HAP-1 (cell line): ENCODE results near the gene PABPN1.
"Not testable (repeated sequence)": the region's sequence is repeated elsewhere in the genome, so short reads cannot be mapped to it uniquely, and the experiment has no call there.

Source experiments
- DNase-seq, 2 experiments: peaks; one replicate each; pipeline ENCODE4 v3.0.0-alpha.2; 2016 to 2020; ENCODE audit warnings: low spot score in 2 of 2
- H3K27me3 ChIP-seq: fragments of 250-450 bp; sonication (Bioruptor Pico); 2 replicates; pipeline ENCODE4 v1.5.1; 2020; ENCODE audit warnings: low read depth, mild to moderate bottlenecking, moderate library complexity
- H3K36me3 ChIP-seq: fragments of 250-450 bp; sonication (Bioruptor Pico); replicated peaks from 2 replicates; pipeline ENCODE4 v1.5.1; 2020; ENCODE audit warnings: mild to moderate bottlenecking
- H3K4me1 ChIP-seq: fragments of 250-450 bp; sonication (Bioruptor Pico); 2 replicates; pipeline ENCODE4 v1.5.1; 2020; ENCODE audit warnings: mild to moderate bottlenecking
- H3K4me3 ChIP-seq: fragments of 250-450 bp; sonication (Bioruptor Pico); 2 replicates; pipeline ENCODE4 v1.5.1; 2020; ENCODE audit warnings: mild to moderate bottlenecking, moderate library complexity
- H3K9me3 ChIP-seq: fragments of 250-450 bp; sonication (Bioruptor Pico); 2 replicates; pipeline ENCODE4 v1.5.1; 2020; ENCODE audit warnings: mild to moderate bottlenecking, moderate library complexity
- in situ Hi-C: fragments of 300-500 bp; cut with MboI; formaldehyde crosslinking; loops from 3 replicates; pipeline ENCODE4 v1.14.3; 2020; ENCODE audit warnings: low sequenced_read_pairs, inconsistent platforms, mixed read lengths

The PABPN1 gene

DNA sequence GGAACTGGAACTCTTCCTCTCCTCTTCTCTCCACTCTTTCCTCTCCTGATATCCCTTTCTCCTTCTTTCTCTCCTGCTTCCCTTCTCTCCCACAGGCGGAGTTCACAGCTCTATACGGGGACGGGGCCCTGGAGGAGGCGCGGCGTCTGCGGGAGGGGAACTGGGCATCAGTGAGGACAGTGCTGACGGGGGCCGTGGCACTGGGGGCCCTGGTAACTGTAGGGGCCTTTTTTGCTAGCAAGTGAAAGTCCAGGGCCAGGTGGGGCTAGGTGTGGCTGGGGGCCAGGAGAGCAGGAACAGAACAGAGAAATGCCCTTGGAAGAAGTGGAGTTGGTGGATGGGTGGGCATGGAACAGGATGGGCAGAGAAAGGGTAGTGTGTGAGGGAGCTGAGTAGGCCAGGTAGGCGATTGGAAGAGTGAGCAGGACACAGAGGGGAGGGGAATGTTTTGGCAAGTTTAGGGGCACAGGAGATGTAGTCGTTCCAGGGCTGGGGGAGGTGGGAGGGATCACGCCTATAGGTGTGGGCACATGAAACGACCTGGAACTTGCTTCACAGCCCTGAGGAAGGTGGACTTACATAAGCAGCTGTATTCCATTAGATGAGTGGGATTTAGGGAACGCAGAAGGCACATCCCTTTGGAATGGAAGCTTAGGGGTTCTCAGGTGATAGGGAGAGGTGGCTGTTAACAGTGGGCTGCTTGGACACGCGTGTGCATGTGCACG lies 12.4 kb upstream of the PABPN1 start:
- Histone ChIP-seq H3K9me3 (no peaks in the 10 kb centered on the region), H3K36me3 (peaks cover 34% of the 10 kb centered on the region), H3K27me3 (no peaks in the 10 kb centered on the region), H3K4me1 (peaks cover 11% of the 10 kb centered on the region), H3K4me3 (no peak overlapping the region)
- in situ Hi-C loops = no loop called here
- DNase-seq = no peak

DNA sequence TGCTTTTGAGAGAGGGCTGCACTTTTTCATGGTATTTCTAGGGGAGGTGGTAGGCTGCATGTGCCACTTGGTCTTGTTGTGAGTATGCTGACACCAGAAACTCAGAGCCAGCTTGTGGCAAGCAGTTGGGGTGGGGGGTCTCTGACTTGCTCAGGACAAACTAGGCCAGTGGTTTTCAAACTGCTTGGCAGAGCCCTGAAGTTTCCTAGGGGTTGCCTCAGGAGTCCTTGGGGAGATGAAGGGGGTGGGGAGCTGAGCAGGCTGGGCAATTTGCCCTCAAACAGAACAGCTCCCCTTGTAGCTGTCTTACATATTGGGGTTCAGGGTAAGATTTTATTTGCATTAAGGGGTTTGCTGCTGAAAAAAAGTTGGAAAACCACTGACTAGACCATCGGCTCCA lies 10.7 kb upstream of the PABPN1 start:
- in situ Hi-C loops = no loop called here
- Histone ChIP-seq H3K27me3 (no peaks in the 10 kb centered on the region), H3K4me1 (peaks cover 11% of the 10 kb centered on the region), H3K4me3 (no peak overlapping the region), H3K9me3 (no peaks in the 10 kb centered on the region), H3K36me3 (peaks cover 39% of the 10 kb centered on the region)
- no peak for DNase-seq

DNA sequence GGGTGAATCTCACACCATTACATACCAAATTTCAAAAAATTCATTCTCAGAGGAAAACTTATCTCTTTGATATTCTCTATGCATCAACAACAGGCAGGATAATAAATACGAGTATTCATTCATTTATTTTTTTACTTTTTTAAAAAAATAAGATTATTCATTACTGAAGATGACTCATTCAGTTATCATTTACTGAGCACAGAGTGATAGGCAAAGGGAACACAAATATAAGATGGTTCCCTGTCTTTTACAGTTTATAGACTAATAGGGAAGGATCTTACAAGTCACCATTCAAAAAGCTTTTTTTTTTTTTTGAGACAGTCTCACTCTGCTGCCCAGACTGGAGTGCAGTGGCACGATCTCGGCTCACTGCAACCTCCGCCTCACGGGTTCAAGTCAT lies 5.0 kb upstream of the PABPN1 start:
- Histone ChIP-seq H3K4me3 (no peak overlapping the region), H3K4me1 (peaks cover 12% of the 10 kb centered on the region), H3K9me3 (no peaks in the 10 kb centered on the region), H3K27me3 (no peaks in the 10 kb centered on the region), H3K36me3 (peaks cover 24% of the 10 kb centered on the region)
- in situ Hi-C loops = no loop called here
- no peak for DNase-seq

DNA sequence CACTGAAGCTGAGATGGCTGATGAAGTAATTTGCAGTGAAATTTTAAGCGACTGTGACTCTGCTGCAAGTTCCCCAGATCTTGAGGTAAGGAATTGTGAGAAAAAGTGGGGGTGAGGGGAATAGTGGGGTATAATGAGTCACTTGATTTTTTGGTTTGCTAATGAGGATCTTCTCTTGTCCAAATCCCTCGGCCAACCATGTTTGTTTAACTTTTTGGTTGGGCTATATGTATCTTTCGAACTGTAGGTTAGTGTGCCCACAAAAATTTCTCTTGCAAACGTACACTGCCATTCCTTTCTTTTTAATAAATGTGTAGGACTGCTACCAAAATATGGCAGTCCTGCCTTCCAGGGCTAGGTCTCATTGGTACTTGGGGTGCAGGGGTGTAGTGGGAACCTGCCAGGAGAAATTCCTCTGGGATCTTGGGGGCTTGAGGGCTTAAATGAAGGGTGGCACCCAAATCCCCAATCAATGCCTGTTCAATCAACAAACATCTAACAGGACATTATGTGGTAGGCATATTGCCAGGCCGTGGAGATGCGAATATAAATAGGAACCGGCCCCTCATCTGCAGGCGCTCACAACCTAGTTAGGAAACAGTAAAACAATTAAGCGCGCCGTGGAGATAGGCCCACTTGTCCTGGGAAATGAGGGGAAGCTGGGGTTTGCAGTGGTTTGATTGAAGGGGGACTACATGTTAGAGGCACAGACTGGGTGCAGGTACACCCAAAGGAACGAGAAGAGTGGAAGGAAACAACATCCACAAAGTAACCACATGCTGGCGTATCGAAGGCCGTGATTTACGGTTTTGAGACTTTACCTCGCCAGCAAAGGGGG lies 1.3 kb upstream of the PABPN1 start:
- Histone ChIP-seq H3K36me3 (peaks cover 47% of the 10 kb centered on the region), H3K9me3 (no peaks in the 10 kb centered on the region), H3K4me1 (peaks cover 17% of the 10 kb centered on the region), H3K4me3 (peak overlapping the region; percentile 37), H3K27me3 (no peaks in the 10 kb centered on the region)
- in situ Hi-C loops = loop anchor here (10.0 kb wide), 1 partner anchor 235 kb away; the partner anchor contains the start of genes THTPA and ZFHX2
- no peak for DNase-seq

DNA sequence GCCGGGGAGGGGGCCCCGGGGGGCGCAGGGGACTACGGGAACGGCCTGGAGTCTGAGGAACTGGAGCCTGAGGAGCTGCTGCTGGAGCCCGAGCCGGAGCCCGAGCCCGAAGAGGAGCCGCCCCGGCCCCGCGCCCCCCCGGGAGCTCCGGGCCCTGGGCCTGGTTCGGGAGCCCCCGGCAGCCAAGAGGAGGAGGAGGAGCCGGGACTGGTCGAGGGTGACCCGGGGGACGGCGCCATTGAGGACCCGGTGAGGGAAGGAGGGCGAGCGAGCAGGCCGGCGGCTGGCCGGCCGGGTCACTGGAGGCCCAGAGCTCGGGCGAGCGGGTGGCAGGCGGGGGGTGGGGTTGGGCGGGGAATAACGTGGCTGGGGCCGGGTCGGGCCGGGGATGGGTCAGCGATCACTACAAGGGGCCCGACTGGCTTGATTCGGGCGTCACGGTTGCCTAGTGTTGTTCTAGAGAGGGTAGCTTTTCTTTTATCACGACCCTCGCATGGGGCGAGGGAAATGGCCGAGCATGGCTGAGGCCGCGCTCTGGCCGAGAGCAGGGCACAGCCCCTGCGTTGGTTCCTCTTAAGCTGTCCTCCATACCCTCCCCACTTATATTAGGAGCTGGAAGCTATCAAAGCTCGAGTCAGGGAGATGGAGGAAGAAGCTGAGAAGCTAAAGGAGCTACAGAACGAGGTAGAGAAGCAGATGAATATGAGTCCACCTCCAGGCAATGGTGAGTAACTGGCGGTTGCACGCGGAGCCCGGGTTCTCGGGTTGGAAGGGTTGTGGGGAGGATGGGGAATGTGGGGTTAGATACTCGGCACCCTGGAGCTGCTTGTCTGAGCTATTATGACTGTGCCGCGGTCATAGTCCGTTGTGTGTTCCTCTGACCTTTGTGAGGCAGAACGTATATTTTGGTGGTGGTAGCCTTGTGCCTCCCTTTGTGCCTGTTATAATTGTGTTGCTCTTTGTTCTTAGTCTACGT lies 603 bp downstream of the PABPN1 start:
- Histone ChIP-seq H3K4me1 (peaks cover 17% of the 10 kb centered on the region), H3K36me3 (peaks cover 43% of the 10 kb centered on the region), H3K9me3 (no peaks in the 10 kb centered on the region), H3K4me3 (peak overlapping the region; percentile 88), H3K27me3 (no peaks in the 10 kb centered on the region)
- in situ Hi-C loops = loop anchor here (10.0 kb wide), 1 partner anchor 233 kb away; the partner anchor contains the start of genes THTPA and ZFHX2
- DNase-seq = peak; percentile 30 to 57

DNA sequence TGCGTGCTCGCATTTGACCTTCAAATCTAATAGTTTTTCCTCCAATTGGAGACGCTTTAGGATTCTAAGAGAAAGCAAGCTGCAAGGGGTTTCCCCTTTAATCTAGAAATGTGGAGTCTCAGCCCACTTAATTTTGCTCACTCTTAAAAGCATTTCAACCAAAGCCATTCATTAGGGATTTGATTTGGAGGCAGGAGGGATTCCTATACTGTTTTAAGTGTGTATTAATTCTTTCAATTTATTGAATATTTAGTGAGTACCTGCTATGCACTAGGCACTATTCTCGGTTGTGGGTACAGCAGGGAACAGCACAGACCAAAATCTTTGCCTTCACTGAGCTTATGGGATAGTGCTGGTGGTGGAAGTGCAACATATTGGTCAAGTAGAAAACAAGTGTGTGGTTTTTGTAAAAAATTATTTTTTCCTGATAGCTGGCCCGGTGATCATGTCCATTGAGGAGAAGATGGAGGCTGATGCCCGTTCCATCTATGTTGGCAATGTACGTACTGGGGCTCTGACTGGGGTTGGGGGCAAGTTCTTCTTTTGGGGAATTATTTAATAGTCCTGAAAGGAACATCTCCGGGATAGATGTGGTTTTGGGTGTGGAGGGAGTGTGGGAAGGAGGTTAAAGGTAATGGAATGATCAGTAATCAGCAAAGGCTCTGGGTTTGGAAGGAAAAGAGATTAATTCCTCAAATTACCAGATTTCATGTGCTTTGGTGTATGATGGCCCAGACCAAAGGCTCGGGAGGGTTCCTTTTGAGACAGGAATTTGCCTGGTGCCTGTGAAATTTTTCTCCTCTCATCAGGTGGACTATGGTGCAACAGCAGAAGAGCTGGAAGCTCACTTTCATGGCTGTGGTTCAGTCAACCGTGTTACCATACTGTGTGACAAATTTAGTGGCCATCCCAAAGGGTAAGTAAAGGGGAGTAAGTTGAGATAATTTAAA lies 1.6 kb downstream of the PABPN1 start:
- Histone ChIP-seq H3K27me3 (no peaks in the 10 kb centered on the region), H3K9me3 (no peaks in the 10 kb centered on the region), H3K4me3 (peak overlapping the region; percentile 88), H3K4me1 (peaks cover 17% of the 10 kb centered on the region), H3K36me3 (peaks cover 43% of the 10 kb centered on the region)
- in situ Hi-C loops = loop anchor here (10.0 kb wide), 1 partner anchor 232 kb away; the partner anchor contains the start of genes THTPA and ZFHX2
- DNase-seq = no peak

DNA sequence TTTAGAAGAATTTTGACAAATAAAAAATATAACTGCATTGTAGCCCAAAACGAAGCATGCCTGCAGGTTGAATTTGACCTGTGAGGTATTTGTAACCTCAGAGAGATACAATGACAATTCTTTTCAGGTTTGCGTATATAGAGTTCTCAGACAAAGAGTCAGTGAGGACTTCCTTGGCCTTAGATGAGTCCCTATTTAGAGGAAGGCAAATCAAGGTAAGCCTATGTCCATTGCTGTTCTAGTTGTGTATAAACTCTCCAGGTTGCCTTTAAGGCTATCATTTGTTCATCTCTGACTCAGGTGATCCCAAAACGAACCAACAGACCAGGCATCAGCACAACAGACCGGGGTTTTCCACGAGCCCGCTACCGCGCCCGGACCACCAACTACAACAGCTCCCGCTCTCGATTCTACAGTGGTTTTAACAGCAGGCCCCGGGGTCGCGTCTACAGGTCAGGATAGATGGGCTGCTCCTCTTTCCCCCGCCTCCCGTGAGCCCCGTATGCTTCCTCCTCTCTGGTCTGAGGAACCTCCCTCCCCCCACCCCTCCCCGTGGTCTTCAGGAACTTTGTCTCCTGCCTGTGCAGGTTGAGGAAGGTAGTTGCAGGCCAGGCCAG lies 2.7 kb downstream of the PABPN1 start:
- Histone ChIP-seq H3K36me3 (peaks cover 43% of the 10 kb centered on the region), H3K4me1 (peaks cover 17% of the 10 kb centered on the region), H3K27me3 (no peaks in the 10 kb centered on the region), H3K4me3 (no peak overlapping the region), H3K9me3 (no peaks in the 10 kb centered on the region)
- in situ Hi-C loops = loop anchor here (10.0 kb wide), 1 partner anchor 231 kb away; the partner anchor contains the start of genes THTPA and ZFHX2
- no peak for DNase-seq

DNA sequence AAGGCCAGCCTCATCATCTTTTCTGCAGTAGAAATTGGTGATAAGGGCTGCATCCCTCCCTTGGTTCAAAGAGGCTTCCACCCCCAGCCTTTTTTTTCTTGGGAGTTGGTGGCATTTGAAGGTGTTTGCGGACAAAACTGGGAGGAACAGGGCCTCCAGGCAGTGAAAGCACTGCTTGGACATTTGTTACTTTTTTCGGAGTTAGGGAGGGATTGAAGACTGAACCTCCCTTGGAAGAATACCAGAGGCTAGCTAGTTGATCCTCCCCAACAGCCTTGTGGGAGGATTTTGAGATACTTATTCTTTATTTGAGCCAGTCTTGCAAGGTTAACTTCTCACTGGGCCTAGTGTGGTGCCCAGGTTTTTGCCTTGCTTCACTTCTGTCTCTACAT lies 3.2 kb downstream of the PABPN1 start:
- Histone ChIP-seq H3K4me3 (no peak overlapping the region), H3K4me1 (peaks cover 17% of the 10 kb centered on the region), H3K36me3 (peaks cover 43% of the 10 kb centered on the region), H3K27me3 (no peaks in the 10 kb centered on the region), H3K9me3 (no peaks in the 10 kb centered on the region)
- in situ Hi-C loops = loop anchor here (10.0 kb wide), 1 partner anchor 230 kb away; the partner anchor contains the start of genes THTPA and ZFHX2
- no peak for DNase-seq

DNA sequence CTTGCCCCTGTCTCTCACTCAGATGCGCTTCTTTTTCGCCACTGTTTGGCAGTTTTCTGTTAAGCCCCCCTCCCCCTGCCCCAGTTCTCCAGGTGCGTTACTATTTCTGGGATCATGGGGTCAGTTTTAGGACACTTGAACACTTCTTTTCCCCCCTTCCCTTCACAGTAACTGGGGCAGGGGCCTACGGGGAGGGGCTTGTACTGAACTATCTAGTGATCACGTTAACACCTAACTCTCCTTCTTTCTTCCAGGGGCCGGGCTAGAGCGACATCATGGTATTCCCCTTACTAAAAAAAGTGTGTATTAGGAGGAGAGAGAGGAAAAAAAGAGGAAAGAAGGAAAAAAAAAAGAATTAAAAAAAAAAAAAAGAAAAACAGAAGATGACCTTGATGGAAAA lies 3.7 kb downstream of the PABPN1 start:
- peaks cover 15% of the 10 kb centered on the region for H3K4me1 ChIP-seq
- in situ Hi-C loops = loop anchor here (10.0 kb wide), 1 partner anchor 230 kb away; the partner anchor contains the start of genes THTPA and ZFHX2
- no peaks in the 10 kb centered on the region for H3K9me3 ChIP-seq

DNA sequence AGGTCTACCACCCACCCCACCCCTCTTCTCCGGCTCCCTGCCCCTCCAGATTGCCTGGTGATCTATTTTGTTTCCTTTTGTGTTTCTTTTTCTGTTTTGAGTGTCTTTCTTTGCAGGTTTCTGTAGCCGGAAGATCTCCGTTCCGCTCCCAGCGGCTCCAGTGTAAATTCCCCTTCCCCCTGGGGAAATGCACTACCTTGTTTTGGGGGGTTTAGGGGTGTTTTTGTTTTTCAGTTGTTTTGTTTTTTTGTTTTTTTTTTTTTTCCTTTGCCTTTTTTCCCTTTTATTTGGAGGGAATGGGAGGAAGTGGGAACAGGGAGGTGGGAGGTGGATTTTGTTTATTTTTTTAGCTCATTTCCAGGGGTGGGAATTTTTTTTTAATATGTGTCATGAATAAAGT lies 4.5 kb downstream of the PABPN1 start:
- H3K36me3 ChIP-seq = peaks cover 31% of the 10 kb centered on the region
- H3K27me3 ChIP-seq, H3K9me3 ChIP-seq, DNase-seq, H3K4me1 ChIP-seq, H3K4me3 ChIP-seq: not testable (repeated sequence)
- in situ Hi-C loops = loop anchor here (10.0 kb wide), 1 partner anchor 229 kb away; the partner anchor contains the start of genes THTPA and ZFHX2

More for the DNA sequence above, 3.7 kb downstream of the PABPN1 start:
- H3K36me3 ChIP-seq = peaks cover 38% of the 10 kb centered on the region
- no peak for DNase-seq
- no peak overlapping the region for H3K4me3 ChIP-seq
- H3K27me3 ChIP-seq = no peaks in the 10 kb centered on the region

DNA sequence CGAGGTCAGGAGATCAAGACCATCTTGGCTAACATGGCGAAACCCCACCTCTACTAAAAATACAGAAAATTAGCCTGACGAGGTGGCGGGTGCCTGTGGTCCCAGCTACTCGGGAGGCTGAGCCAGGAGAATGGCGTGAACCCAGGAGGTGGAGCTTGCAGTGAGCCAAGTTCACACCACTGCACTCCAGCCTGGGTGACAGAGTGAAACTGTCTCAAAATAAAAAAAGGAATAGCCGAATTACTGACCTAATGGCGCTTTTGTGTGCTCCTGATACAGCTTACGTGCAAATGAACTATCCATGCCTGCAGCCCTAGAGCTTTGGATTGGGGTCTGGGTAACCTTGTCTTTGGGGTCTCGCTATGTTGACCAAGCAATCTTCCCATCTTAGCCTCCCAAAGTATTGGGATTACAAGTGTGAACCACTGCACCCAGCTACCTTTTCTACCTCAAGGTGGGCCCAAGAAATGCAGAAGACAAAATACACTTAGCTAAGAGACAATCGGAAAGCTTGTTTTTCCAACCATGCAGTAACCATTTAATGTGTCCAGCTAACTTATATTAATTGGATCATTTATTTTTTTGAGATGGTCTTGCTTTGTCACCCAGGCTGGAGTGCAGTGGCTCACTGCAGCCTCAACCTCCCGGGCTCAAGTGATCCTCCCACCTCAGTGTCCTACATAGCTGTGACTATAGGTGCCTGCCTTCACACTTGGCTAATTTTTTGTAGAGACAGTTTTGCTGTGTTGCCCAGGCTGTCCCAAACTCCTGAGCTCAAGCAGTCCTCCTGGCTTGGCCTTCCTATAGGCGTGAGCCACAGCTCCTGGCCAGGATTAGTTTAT lies 5.5 kb downstream of the PABPN1 start:
- Histone ChIP-seq H3K27me3 (no peaks in the 10 kb centered on the region), H3K4me3 (no peak overlapping the region), H3K4me1 (peaks cover 7% of the 10 kb centered on the region), H3K9me3 (no peaks in the 10 kb centered on the region), H3K36me3 (peaks cover 31% of the 10 kb centered on the region)
- in situ Hi-C loops = loop anchor here (10.0 kb wide), 1 partner anchor 228 kb away; the partner anchor contains the start of genes THTPA and ZFHX2
- DNase-seq = no peak
